Measurements from ENCODE around the gene B4GALNT2. TPM values are rescaled to one million over a fixed set of nuclear protein-coding genes. Genes with fewer than 3 reads are reported as not detected.
"Not testable (repeated sequence)": the region's sequence is repeated elsewhere in the genome, so short reads cannot be mapped to it uniquely, and the experiment has no call there.

Gene B4GALNT2
- total RNA-seq, 2 donors from 2014 or later: 0.05 to 0.10 TPM

- DNase-seq (ENCODE audit: low spot score): no peak
- intact Hi-C loops (cut with DNase I): no loop called here
Observed at GRCh38 chr17:49117587-49118230, 14.9 kb upstream of the B4GALNT2 start.

- DNase-seq (ENCODE audit: low spot score): no peak
- intact Hi-C loops (cut with DNase I): no loop called here
Observed at GRCh38 chr17:49120166-49120565, 12.4 kb upstream of the B4GALNT2 start.

- DNase-seq (ENCODE audit: low spot score): no peak
- intact Hi-C loops (cut with DNase I): no loop called here
Observed at GRCh38 chr17:49121696-49122292, 10.8 kb upstream of the B4GALNT2 start.

DNA sequence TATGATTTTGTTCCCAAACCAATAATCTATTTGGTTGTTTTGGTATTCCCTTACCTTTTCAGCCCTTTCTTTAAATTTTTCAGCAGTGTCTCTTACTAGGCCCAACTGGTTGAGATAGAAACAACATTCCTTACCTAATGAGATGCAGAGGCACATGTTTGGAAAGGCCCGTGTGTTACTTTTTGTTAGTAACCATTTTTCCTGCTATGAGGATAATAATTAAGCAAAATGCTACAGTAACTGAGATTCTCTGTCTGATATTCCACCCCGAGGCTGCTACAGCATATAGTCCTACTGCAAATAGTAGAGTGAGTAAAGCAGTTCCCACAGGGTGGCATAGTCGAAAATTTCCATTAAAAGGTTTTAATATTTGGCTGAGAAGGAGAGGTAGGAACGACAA lies 10.0 kb upstream of the B4GALNT2 start:
- DNase-seq (ENCODE audit: low spot score): no peak
- intact Hi-C loops (cut with DNase I): no loop called here

DNA sequence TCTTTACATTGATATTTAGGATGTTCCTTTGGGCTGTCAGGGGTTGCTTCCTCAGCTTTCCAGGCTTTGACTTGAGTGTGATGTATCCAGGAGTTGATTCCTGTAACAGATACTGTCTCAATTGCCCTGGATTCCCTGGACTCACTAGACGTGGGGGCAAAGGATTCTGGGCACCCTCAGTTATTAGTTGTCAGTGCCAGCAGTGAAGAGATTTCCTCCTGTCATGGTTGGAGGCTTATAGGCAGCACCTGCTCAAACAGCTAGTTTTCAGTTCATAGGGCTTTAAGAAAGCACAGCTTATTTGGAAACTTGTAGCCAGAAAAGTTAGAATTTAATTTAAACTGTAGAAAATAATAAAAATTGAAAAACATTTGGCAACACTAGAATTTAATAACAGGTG lies 9.5 kb upstream of the B4GALNT2 start:
- intact Hi-C loops (cut with DNase I): no loop called here
- no peak for DNase-seq (ENCODE audit: low spot score)

DNA sequence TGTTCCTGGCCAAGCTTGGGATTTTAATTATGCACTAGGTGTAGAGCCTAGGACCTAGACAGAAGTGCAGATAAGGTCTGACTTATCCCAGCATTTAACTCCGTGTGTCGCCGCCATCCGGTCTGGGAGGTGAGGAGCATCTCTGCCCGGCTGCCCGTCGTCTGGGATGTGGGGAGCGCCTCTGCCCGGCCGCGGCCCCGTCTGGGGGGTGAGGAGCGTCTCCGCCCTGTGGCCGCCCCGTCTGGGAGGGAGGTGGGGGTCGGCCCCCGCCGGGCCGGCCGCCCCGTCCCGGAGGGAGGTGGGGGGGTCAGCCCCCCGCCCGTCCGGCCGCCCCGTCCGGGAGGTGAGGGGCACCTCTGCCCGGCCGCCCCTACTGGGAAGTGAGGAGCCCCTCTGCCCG lies 7.1 kb upstream of the B4GALNT2 start:
- intact Hi-C loops (cut with DNase I): no loop called here

DNA sequence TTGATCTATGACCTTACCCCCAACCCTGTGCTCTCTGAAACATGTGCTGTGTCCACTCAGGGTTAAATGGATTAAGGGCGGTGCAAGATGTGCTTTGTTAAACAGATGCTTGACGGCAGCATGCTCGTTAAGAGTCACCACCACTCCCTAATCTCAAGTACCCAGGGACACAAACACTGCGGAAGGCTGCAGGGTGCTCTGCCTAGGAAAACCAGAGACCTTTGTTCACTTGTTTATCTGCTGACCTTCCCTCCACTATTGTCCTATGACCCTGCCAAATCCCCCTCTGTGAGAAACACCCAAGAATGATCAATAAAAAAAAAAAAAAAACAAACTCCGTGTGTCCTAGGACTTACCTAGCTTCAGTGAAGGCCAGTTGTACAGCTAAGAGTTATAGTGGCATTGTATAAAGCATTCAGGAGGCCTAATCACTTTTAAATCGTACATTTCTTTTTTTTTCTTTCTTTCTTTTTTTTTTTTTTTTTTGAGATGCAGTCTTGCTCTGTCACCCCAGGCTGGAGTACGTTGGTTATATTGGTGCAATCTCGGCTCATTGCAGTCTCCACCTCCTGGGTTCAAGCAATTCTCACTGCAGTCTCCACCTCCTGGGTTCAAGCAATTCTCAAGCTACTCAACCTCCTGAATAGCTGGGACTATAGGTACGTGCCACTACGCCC lies 6.2 kb upstream of the B4GALNT2 start:
- intact Hi-C loops (cut with DNase I): not testable (repeated sequence)

More for the DNA sequence above, 7.1 kb upstream of the B4GALNT2 start:
- DNase-seq (ENCODE audit: low spot score): no peak

GRCh38 chr17:49129359-49129950 lies 3.1 kb upstream of the B4GALNT2 start:
- DNase-seq (ENCODE audit: low spot score); intact Hi-C loops (cut with DNase I): not testable (repeated sequence)

More for the DNA sequence above, 6.2 kb upstream of the B4GALNT2 start:
- not testable (repeated sequence) for DNase-seq (ENCODE audit: low spot score)

DNA sequence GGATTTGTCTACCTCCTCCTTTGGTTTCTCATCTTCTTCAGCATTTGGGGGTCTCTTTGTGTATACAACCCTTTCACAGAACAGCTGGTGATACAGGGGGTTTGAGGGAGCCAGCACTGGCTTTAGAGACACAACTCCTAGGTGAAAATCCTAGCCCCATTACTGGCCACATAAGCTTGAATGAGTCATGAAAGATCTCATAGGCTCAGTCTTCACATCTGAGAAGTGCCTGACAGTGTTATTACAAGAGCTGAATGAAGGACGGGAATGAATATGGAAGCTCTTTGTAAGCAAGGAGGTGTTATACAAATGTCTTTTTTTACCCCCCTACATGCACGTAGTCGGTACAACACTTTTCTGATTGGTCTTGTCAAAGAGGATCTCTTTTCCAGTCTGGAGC lies 1.7 kb upstream of the B4GALNT2 start:
- intact Hi-C loops (cut with DNase I): no loop called here
- DNase-seq (ENCODE audit: low spot score): no peak

- DNase-seq (ENCODE audit: low spot score): no peak
Observed at GRCh38 chr17:49132317-49132698, 261 bp upstream of the B4GALNT2 start.

GRCh38 chr17:49136335-49136734 lies 3.8 kb downstream of the B4GALNT2 start:
- intact Hi-C loops (cut with DNase I): no loop called here
- DNase-seq (ENCODE audit: low spot score): no peak

More at GRCh38 chr17:49132317-49132698, 261 bp upstream of the B4GALNT2 start:
- intact Hi-C loops (cut with DNase I): no loop called here

- intact Hi-C loops (cut with DNase I); DNase-seq (ENCODE audit: low spot score): not testable (repeated sequence)
Observed at GRCh38 chr17:49145654-49146053, 13.1 kb downstream of the B4GALNT2 start.

DNA sequence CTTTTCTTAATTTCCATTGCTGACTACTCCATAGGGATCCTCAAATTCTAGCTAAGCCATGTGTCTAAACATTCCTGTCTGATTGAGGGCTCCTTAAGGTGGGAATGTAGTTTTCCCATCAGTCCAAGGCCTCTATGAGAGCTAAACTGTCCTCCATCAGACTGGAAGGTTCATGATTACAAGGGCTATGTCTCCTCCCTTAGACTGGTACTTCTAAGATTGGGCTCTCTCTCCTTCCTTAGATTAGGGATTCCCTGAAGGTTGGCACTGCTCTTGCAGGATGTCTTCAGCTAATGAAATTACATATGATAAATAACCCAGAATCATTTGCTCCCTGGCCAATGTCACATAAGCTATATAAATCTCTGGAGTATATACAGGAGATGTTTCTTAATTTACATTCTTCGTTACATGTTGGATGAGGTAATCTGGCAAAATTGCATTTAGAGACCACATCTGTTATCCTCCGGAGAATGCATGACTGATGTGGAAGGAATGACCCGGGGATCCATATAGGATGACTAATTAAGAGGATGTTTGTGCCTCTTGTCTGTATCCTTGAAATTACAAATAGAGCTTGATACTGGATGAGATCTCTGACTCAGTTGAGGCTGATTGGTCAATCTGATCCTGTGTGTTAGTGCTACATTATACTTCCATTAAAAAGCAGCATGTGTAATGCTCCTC lies 14.2 kb downstream of the B4GALNT2 start:
- intact Hi-C loops (cut with DNase I): no loop called here
- no peak for DNase-seq (ENCODE audit: low spot score)

DNA sequence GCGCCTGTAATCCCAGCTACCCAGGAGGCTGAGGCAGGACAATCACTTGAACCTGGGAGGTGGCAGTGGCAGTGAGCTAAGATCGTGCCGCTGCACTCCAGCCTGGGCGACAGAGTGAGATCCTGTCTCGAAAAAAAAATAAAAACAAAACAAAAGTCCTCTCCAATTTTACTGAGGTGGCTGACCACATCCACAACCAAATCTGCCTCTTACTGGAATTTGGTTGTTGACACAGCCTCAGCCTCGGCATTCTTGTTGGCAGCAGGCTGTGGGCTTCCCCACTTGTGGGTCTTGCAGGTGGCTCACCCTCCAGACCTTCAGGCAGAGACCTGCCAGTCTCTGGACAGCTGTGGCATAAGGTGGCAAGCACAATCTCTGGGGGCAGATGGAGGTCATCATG lies 15.6 kb downstream of the B4GALNT2 start:
- no peak for DNase-seq (ENCODE audit: low spot score)
- intact Hi-C loops (cut with DNase I): no loop called here

GRCh38 chr17:49151996-49152395 lies 19.4 kb downstream of the B4GALNT2 start:
- no peak for DNase-seq (ENCODE audit: low spot score)
- intact Hi-C loops (cut with DNase I): no loop called here

GRCh38 chr17:49156256-49156655 lies 23.7 kb downstream of the B4GALNT2 start:
- intact Hi-C loops (cut with DNase I): no loop called here
- no peak for DNase-seq (ENCODE audit: low spot score)

DNA sequence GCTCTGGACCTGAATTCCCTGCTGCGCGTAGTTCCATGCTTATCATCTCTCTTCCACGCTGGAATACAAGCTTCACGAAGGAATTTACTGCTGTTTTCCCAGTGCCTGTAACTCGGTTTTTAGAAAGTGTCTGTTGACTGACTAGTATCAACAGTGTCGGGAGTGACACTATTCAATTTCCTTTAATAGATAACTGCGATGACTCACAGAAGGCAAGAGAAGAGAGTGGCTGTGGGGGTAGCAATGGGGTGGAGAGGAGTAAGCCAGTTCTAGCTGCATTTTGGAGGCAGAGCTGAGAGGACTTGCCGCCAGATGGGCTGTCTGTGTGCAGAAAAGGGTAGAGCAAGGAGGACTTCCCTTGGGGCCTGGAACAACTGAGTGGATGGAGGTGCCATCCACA lies 25.2 kb downstream of the B4GALNT2 start:
- no peak for DNase-seq (ENCODE audit: low spot score)
- intact Hi-C loops (cut with DNase I): no loop called here

GRCh38 chr17:49162866-49163265 lies 30.3 kb downstream of the B4GALNT2 start:
- intact Hi-C loops (cut with DNase I): no loop called here
- DNase-seq (ENCODE audit: low spot score): no peak

DNA sequence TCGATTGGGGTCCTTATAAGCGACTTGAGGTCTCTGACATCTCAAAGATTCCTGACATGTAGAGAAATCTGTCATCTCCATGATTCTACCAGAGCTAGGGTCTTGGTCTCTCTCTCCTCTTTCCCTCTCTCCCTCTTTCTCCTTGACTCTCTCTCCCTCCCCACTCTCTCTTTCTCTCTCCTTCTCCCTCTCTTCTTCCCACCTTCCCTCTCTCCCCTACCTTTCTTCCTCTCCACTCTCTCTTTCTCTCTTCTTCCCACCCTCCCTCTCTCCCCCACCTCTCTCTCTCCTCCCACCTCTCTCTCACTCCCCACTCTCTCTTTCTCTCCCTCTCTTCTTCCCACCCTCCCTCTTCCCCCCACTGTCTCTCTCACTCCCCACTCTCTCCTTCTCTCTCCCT lies 32.6 kb downstream of the B4GALNT2 start:
- no peak for DNase-seq (ENCODE audit: low spot score)
- intact Hi-C loops (cut with DNase I): no loop called here

- intact Hi-C loops (cut with DNase I): no loop called here
- DNase-seq (ENCODE audit: low spot score): no peak
Observed at GRCh38 chr17:49168706-49169105, 36.1 kb downstream of the B4GALNT2 start.

Measured in posterior vena cava (tissue), 2 donors.